Measurements from ENCODE around the gene WDR89.

The WDR89 gene

GRCh38 chr14:63654936-63655335, 13.3 kb upstream of the WDR89 start:
- no peak overlapping the region for H3K4me3 ChIP-seq (replicated peaks; ENCODE audit: low read depth, low read length)
- TF ChIP-seq CTCF (IDR thresholded peaks at IDR 0.05; ENCODE audit: low read length, missing control alignments): no peak
- no peak for DNase-seq (ENCODE audit: low read depth)

- TF ChIP-seq CTCF (IDR thresholded peaks at IDR 0.05; ENCODE audit: low read length, missing control alignments): no peak
- H3K4me3 ChIP-seq (replicated peaks; ENCODE audit: low read depth, low read length): no peak overlapping the region
- DNase-seq (ENCODE audit: low read depth): no peak
These were observed 12.7 kb upstream of the WDR89 start for GRCh38 chr14:63654346-63654745.

- TF ChIP-seq CTCF (IDR thresholded peaks at IDR 0.05; ENCODE audit: low read length, missing control alignments): no peak
- H3K4me3 ChIP-seq (replicated peaks; ENCODE audit: low read depth, low read length): no peak overlapping the region
- DNase-seq (ENCODE audit: low read depth): no peak
These were observed 10.7 kb upstream of the WDR89 start for GRCh38 chr14:63652406-63652805.

GRCh38 chr14:63650256-63650952, 8.7 kb upstream of the WDR89 start:
- H3K4me3 ChIP-seq (replicated peaks; ENCODE audit: low read depth, low read length): no peak overlapping the region
- TF ChIP-seq CTCF (IDR thresholded peaks at IDR 0.05; ENCODE audit: low read length, missing control alignments): no peak
- DNase-seq (ENCODE audit: low read depth): peak; percentile 44

- no peak for DNase-seq (ENCODE audit: low read depth)
- TF ChIP-seq CTCF (IDR thresholded peaks at IDR 0.05; ENCODE audit: low read length, missing control alignments): no peak
- H3K4me3 ChIP-seq (replicated peaks; ENCODE audit: low read depth, low read length): no peak overlapping the region
These were observed 6.2 kb upstream of the WDR89 start for GRCh38 chr14:63647696-63648410.

GRCh38 chr14:63644741-63645140, 3.1 kb upstream of the WDR89 start:
- no peak for DNase-seq (ENCODE audit: low read depth)
- H3K4me3 ChIP-seq (replicated peaks; ENCODE audit: low read depth, low read length): no peak overlapping the region
- TF ChIP-seq CTCF (IDR thresholded peaks at IDR 0.05; ENCODE audit: low read length, missing control alignments): no peak

Measured in fibroblast of pulmonary artery (primary cell).